HFF-Myc (cell line): ENCODE data around the gene FMNL2.

ENCODE experiments used
- DNase-seq: peaks from one replicate; pipeline ENCODE4 v3.0.0-alpha.2; 2011; ENCODE audit warnings: low read depth; ENCODE audit errors: extremely low read depth
- H3K4me3 ChIP-seq: replicated peaks from 2 replicates; pipeline ENCODE4 v1.5.1; 2011; ENCODE audit warnings: low read depth, mild to moderate bottlenecking, control low read depth, low read length
- TF ChIP-seq, protein P1 (sequence below): IDR thresholded peaks from 2 replicates; pipeline ENCODE4 v1.5.1; 2012; ENCODE audit warnings: mild to moderate bottlenecking, low read depth, low read length, control low read depth; ENCODE audit errors: missing control alignments

FMNL2 gene

DNA sequence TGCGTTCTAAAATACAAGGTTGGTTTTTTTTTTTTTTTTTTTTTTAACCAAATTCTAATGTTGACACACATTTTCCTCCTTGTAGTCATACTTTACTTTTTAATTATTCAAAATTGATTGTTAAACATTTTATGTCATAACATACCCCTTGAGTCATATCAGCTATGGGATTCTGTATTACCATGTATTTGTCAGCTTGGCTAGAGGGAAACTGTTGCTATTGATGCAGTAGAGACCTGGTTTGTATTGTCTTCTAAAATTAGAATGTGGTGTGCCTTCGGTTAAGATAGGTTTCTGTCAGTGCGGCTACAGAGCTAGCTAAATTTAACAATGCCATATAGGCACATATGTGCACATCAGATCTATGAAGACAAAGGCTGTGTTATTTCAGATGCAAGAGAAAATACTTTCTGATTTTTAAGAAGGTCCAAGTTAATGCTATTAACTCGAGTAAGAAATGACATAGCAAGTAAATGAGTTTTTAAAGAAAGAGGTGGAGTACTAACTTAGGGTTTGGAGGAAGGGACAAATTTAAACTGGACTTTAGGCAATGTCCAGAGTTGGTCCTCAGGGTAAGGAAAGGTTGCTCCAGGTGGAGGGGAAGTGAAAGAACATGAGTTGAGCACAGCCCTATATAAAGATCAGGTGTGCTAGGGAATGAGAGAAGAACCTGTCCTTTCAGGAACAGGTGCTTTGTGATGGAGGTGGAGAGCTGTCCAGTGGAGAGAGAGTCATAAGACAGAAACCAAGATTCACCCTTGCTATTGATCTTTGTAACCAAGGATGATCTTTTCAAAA is 230.0 kb downstream of the FMNL2 start:
- no peak overlapping the region for H3K4me3 ChIP-seq
- TF ChIP-seq, protein P1, sequence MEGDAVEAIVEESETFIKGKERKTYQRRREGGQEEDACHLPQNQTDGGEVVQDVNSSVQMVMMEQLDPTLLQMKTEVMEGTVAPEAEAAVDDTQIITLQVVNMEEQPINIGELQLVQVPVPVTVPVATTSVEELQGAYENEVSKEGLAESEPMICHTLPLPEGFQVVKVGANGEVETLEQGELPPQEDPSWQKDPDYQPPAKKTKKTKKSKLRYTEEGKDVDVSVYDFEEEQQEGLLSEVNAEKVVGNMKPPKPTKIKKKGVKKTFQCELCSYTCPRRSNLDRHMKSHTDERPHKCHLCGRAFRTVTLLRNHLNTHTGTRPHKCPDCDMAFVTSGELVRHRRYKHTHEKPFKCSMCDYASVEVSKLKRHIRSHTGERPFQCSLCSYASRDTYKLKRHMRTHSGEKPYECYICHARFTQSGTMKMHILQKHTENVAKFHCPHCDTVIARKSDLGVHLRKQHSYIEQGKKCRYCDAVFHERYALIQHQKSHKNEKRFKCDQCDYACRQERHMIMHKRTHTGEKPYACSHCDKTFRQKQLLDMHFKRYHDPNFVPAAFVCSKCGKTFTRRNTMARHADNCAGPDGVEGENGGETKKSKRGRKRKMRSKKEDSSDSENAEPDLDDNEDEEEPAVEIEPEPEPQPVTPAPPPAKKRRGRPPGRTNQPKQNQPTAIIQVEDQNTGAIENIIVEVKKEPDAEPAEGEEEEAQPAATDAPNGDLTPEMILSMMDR, result no peak
- DNase-seq, result no peak

DNA sequence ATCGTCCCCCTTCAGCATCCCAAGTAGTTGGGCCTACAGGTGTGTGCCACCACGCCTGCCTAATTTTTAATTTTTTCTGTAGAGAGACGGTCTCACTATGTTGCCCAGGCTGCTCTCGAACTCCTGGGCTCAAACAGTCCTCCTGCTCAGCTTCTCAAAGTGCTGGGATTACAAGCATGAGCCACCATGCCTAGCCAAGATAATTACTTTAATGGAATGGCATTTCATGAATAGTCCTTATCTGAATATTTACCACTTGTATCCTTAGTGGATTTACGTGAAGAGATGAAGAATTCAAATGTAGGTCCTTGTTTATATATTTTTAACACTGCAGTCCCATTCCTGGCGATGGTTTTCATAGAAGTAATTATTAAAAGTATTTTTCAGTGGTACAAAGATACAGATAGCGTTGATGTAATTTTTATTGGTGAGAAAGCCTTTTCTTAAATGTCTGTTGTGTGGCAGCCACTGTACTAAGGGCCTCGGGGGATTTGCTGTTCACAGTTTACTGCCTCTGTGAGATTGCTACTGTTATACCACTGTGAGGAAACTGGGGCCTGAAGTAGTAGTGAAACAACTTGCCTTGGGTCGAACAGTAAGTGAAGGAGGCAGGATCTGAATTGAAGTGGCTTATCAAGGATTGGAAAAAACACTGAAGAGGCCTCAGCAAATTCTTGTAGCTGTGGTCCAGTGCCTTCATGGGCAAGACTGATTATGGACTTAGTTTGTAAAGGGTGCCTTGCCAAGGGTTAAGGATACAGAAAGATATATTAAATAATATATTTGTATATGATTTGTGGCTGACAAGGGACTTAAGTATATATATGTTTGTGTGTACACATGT is 231.1 kb downstream of the FMNL2 start:
- no peak for DNase-seq
- no peak overlapping the region for H3K4me3 ChIP-seq
- TF ChIP-seq, protein P1, result no peak

- TF ChIP-seq, protein P1, result no peak
- DNase-seq, result no peak
Observed at GRCh38 chr2:152566728-152567069, 231.7 kb downstream of the FMNL2 start.

GRCh38 chr2:152568531-152568930 is 233.6 kb downstream of the FMNL2 start:
- TF ChIP-seq, protein P1, result no peak
- H3K4me3 ChIP-seq, result no peak overlapping the region
- no peak for DNase-seq

More at GRCh38 chr2:152566728-152567069, 231.7 kb downstream of the FMNL2 start:
- no peak overlapping the region for H3K4me3 ChIP-seq

GRCh38 chr2:152569186-152569585 is 234.2 kb downstream of the FMNL2 start:
- no peak for DNase-seq
- TF ChIP-seq, protein P1, result no peak
- H3K4me3 ChIP-seq, result no peak overlapping the region

- TF ChIP-seq, protein P1, result no peak
- H3K4me3 ChIP-seq, result no peak overlapping the region
- no peak for DNase-seq
Observed at GRCh38 chr2:152571048-152571766, 236.2 kb downstream of the FMNL2 start.
